Breast epithelium (tissue), 4 donors: Measurements from ENCODE around the gene ADGRG4. TPM values are rescaled to one million over a fixed set of nuclear protein-coding genes. Genes with fewer than 3 reads are reported as not detected.

Experiments
- DNase-seq, 2 donors: peaks; one replicate each; pipeline ENCODE4 v3.0.0-alpha.2; 2019; ENCODE audit warnings: low spot score in 2 of 2
- H3K27ac ChIP-seq, 2 donors: fragments of 200-600 bp; sonication (generic) in 1 of 2; one replicate each; pipeline ENCODE4 v1.5.1; 2016 to 2019; ENCODE audit warnings: mild to moderate bottlenecking in 1 of 2
- H3K27me3 ChIP-seq, 2 donors: fragments of 200-600 bp; sonication (generic) in 1 of 2; one replicate each; pipeline versions ENCODE4 v1.5.1 to v1.6.0; 2017 to 2019; ENCODE audit warnings: control low read depth in 1 of 2, mild to moderate bottlenecking in 1 of 2
- H3K36me3 ChIP-seq: fragments of 200-600 bp; one replicate; pipeline ENCODE4 v1.5.1; 2019
- H3K4me1 ChIP-seq, 2 donors: fragments of 200-600 bp; sonication (generic); one replicate each; pipeline ENCODE4 v1.5.1; 2016 to 2019; ENCODE audit warnings: control low read depth in 1 of 2
- H3K4me3 ChIP-seq, 3 donors: fragments of 200-600 bp; sonication (generic); 1 replicate in 2 of 3; 2 replicates in 1 of 3; pipeline ENCODE4 v1.5.1; 2016 to 2019; ENCODE audit warnings: mild to moderate bottlenecking in 3 of 3, moderate library complexity in 2 of 3
- H3K9me3 ChIP-seq, 2 donors: fragments of 200-600 bp; sonication (generic) in 1 of 2; one replicate each; pipeline ENCODE4 v1.5.1; 2016 to 2019; ENCODE audit warnings: control low read depth in 1 of 2
- CTCF ChIP-seq, 3 donors: fragments of 450-650 bp; IDR thresholded peaks; one replicate each; pipeline ENCODE4 v1.5.1; 2016 to 2017; ENCODE audit warnings: antibody characterized with exemption in 3 of 3, mild to moderate bottlenecking in 3 of 3, moderate library complexity in 3 of 3
- POLR2A ChIP-seq: fragments of 450-650 bp; IDR thresholded peaks from one replicate; pipeline ENCODE4 v1.6.1; 2016; ENCODE audit warnings: antibody characterized with exemption, mild to moderate bottlenecking, moderate library complexity
- POLR2AphosphoS5 ChIP-seq, 3 donors: sonication (generic); formaldehyde crosslinking; IDR thresholded peaks; one replicate each; pipeline ENCODE4 v1.6.1; 2017; ENCODE audit warnings: antibody characterized with exemption in 3 of 3
- intact Hi-C: fragments of 100-400 bp; cut with DNase I; formaldehyde crosslinking; loops from one replicate; pipeline ENCODE4 v1.15.1; 2023; ENCODE audit warnings: low total_unique reads
- total RNA-seq, 3 donors: library from RNA; depleted of rRNA; stranded (reverse); fragments of >200 nt; gene quantifications; one replicate each; pipeline ENCODE4 v1.1.0, GENCODE V29; 2016

ADGRG4 gene
- total RNA-seq, 3 donors from 2014 or later, result under 0.01 to 0.16 (median under 0.01) TPM

DNA sequence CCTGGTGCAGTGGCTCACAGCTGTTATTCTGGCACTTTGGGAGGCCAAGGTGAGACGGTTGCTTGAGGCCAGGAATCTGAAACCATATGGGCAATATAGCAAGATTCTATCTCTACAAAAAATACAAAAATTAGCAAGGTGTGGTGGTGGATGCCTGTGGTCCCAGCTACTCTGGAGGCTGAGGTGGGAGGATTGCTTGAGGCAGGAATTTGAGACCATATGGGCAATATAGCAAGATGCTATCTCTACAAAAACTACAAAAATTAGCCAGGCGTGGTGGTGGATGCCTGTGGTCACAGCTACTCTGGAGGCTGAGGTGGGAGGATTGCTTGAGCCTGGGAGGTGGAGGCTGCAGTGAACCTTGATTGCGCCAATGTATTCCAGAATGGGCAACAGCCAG lies 2.3 kb downstream of the ADGRG4 start:
- H3K36me3 ChIP-seq, result no peaks in the 10 kb centered on the region
- no peak for DNase-seq
- no peaks in the 10 kb centered on the region for H3K4me1 ChIP-seq

DNA sequence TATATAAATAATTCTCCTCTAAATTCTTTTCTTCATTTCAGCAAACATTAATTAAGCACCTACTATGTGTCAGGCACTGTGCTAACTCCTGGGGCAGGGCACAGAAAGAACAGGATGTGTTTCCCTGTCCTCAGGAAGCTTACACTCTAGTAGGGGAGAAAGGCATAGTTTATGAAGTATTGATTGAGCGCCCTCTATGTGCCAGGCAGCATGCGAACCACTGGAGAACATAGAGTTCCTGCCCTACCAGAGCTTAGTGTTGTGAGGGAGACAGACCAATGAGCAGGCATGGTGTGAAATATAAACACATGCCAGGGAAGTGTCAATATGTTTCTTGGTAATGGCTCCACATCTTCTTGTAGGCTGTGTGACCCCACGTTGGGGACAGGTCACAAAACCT lies 3.7 kb downstream of the ADGRG4 start:
- peaks cover 0 to 25% of the 10 kb centered on the region in 2 donors for H3K27me3 ChIP-seq
- TF ChIP-seq POLR2A, result no peak
- TF ChIP-seq POLR2AphosphoS5 (IDR thresholded peaks at IDR 0.05), result no peak
- TF ChIP-seq CTCF (IDR thresholded peaks at IDR 0.05), result no peak

More for the DNA sequence above, 2.3 kb downstream of the ADGRG4 start:
- Histone ChIP-seq H3K27ac (no peak overlapping the region), H3K9me3 (peaks cover 3 to 6% of the 10 kb centered on the region in 2 donors), H3K4me3 (no peak overlapping the region), H3K27me3 (peaks cover 0 to 18% of the 10 kb centered on the region in 2 donors)
- intact Hi-C loops, result no loop called here
- TF ChIP-seq POLR2A (no peak), POLR2AphosphoS5 (IDR thresholded peaks at IDR 0.05) (no peak), CTCF (IDR thresholded peaks at IDR 0.05) (no peak)

DNA sequence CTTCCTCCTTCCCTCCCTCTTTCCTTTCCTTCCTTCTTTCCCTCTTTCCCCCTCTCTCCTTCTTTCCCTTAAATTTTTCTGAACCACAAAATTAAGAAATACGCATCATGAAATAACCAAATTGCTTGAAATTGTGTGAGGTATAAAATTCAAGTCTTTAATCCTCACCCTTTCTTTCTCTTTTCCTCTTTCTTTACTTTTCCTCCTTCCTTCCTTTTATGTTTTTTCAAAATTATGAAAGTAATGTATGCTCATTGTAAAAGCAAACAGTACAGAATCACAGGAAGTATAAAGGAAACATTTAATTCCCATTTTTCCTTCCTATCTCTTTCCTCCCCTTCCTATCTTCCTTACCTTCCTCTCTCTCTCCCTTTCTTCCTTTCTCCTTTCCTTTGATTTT lies 5.4 kb downstream of the ADGRG4 start:
- peaks cover 0 to 39% of the 10 kb centered on the region in 2 donors for H3K27me3 ChIP-seq
- TF ChIP-seq POLR2A (no peak), CTCF (IDR thresholded peaks at IDR 0.05) (no peak), POLR2AphosphoS5 (IDR thresholded peaks at IDR 0.05) (no peak)
- H3K9me3 ChIP-seq, result peaks cover 0 to 6% of the 10 kb centered on the region in 2 donors
- H3K36me3 ChIP-seq, result no peaks in the 10 kb centered on the region
- no peak for DNase-seq
- H3K27ac ChIP-seq, result no peak overlapping the region
- H3K4me1 ChIP-seq, result no peaks in the 10 kb centered on the region
- no peak overlapping the region for H3K4me3 ChIP-seq
- intact Hi-C loops, result no loop called here

More for the DNA sequence above, 3.7 kb downstream of the ADGRG4 start:
- Histone ChIP-seq H3K27ac (no peak overlapping the region), H3K4me3 (no peak overlapping the region), H3K4me1 (no peaks in the 10 kb centered on the region), H3K36me3 (no peaks in the 10 kb centered on the region), H3K9me3 (peaks cover 3 to 6% of the 10 kb centered on the region in 2 donors)
- DNase-seq, result no peak
- intact Hi-C loops, result no loop called here

GRCh38 chrX:136307471-136307870 lies 6.7 kb downstream of the ADGRG4 start:
- DNase-seq, result no peak
- Histone ChIP-seq H3K27ac (no peak overlapping the region), H3K27me3 (peaks cover 0 to 36% of the 10 kb centered on the region in 2 donors), H3K9me3 (no peaks in the 10 kb centered on the region), H3K36me3 (no peaks in the 10 kb centered on the region), H3K4me1 (no peaks in the 10 kb centered on the region), H3K4me3 (no peak overlapping the region)
- intact Hi-C loops, result no loop called here
- TF ChIP-seq POLR2AphosphoS5 (IDR thresholded peaks at IDR 0.05), result no peak

DNA sequence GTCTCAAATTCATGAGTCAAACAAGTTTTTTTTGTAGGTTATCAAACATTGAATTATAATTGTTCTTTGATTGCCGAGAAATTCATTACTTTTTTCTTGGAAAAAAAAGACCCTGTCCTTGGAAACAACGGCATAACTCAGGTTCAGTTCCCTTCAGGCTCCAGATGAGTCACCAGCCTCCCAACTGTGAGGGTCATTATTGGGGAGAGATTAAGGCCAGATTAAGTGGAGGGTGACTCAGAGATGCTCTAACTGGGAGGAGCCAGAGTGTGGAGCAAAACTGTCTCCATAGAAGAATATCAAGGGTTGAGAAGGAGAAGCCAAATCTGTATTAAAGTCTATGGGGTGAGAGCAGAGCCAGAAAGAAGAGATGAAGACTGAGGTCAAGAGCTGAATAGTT lies 9.6 kb downstream of the ADGRG4 start:
- no peak overlapping the region for H3K4me3 ChIP-seq
- peaks cover 0 to 38% of the 10 kb centered on the region in 2 donors for H3K27me3 ChIP-seq
- DNase-seq, result no peak
- no peaks in the 10 kb centered on the region for H3K9me3 ChIP-seq
- H3K4me1 ChIP-seq, result no peaks in the 10 kb centered on the region
- H3K27ac ChIP-seq, result no peak overlapping the region
- H3K36me3 ChIP-seq, result no peaks in the 10 kb centered on the region
- intact Hi-C loops, result no loop called here
- TF ChIP-seq POLR2A (no peak), CTCF (IDR thresholded peaks at IDR 0.05) (no peak), POLR2AphosphoS5 (IDR thresholded peaks at IDR 0.05) (no peak)

DNA sequence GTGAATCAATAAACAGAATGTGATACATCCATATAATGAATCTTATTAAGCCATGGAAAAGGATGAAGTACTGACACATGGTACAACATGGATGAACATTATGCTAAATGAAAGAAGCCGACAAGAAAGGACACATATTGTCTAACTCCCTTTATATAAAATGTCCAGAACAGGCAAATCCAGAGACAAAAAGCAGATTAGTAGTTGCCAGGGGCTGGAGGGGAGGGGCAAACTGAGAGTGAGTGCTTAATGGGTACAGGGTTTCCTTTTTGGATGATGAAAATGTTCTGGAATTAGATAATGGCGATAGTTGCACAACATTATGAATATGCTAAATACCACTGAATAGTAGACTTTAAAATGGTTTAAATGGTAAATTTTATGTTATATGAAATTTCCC lies 17.4 kb downstream of the ADGRG4 start:
- intact Hi-C loops, result no loop called here
- TF ChIP-seq CTCF (IDR thresholded peaks at IDR 0.05), result no peak
- TF ChIP-seq POLR2A, result no peak
- no peak for TF ChIP-seq POLR2AphosphoS5 (IDR thresholded peaks at IDR 0.05)
- DNase-seq, result no peak

More for the DNA sequence above, 17.4 kb downstream of the ADGRG4 start:
- H3K36me3 ChIP-seq, result no peaks in the 10 kb centered on the region
- no peak overlapping the region for H3K27ac ChIP-seq
- H3K27me3 ChIP-seq, result peaks cover 0 to 14% of the 10 kb centered on the region in 2 donors
- no peaks in the 10 kb centered on the region for H3K9me3 ChIP-seq
- H3K4me1 ChIP-seq, result no peaks in the 10 kb centered on the region
- no peak overlapping the region for H3K4me3 ChIP-seq
